Inferior parietal cortex (tissue), 1 donor: ENCODE results near the gene SNUPN.
"Not testable (repeated sequence)": the region's sequence is repeated elsewhere in the genome, so short reads cannot be mapped to it uniquely, and the experiment has no call there.

Source experiments
- DNase-seq: peaks from one replicate; pipeline ENCODE4 v3.0.0-alpha.2; 2016; ENCODE audit errors: extremely low spot score

Gene SNUPN

GRCh38 chr15:75637245-75638009 is 11.9 kb upstream of the SNUPN start:
- no peak for DNase-seq

GRCh38 chr15:75636026-75636425 is 10.5 kb upstream of the SNUPN start:
- no peak for DNase-seq

- not testable (repeated sequence) for DNase-seq
Measured at GRCh38 chr15:75633922-75634321, 8.4 kb upstream of the SNUPN start.

- no peak for DNase-seq
Measured at GRCh38 chr15:75631935-75632334, 6.4 kb upstream of the SNUPN start.

GRCh38 chr15:75622505-75622904 is 3.0 kb downstream of the SNUPN start:
- DNase-seq, result no peak

GRCh38 chr15:75620841-75621391 is 4.6 kb downstream of the SNUPN start:
- no peak for DNase-seq

GRCh38 chr15:75620058-75620820 is 5.3 kb downstream of the SNUPN start:
- DNase-seq, result no peak

GRCh38 chr15:75616766-75617165 is 8.8 kb downstream of the SNUPN start:
- DNase-seq, result no peak

- DNase-seq, result peak; percentile 4
Measured at GRCh38 chr15:75606711-75607699, 18.5 kb downstream of the SNUPN start.

- DNase-seq, result no peak
Measured at GRCh38 chr15:75606026-75606425, 19.5 kb downstream of the SNUPN start.

GRCh38 chr15:75599401-75599800 is 26.1 kb downstream of the SNUPN start:
- peak; percentile 21 for DNase-seq

GRCh38 chr15:75598361-75598760 is 27.2 kb downstream of the SNUPN start:
- no peak for DNase-seq

- DNase-seq, result peak; percentile 18
Measured at GRCh38 chr15:75597667-75598341, 27.7 kb downstream of the SNUPN start.

- DNase-seq, result no peak
Measured at GRCh38 chr15:75596703-75597345, 28.7 kb downstream of the SNUPN start.

- no peak for DNase-seq
Measured at GRCh38 chr15:75594276-75594675, 31.2 kb downstream of the SNUPN start.

GRCh38 chr15:75591655-75592364 is 33.7 kb downstream of the SNUPN start:
- DNase-seq, result no peak

GRCh38 chr15:75590239-75590638 is 35.3 kb downstream of the SNUPN start:
- no peak for DNase-seq

GRCh38 chr15:75589071-75589470 is 36.5 kb downstream of the SNUPN start:
- no peak for DNase-seq

- not testable (repeated sequence) for DNase-seq
Measured at GRCh38 chr15:75586422-75586821, 39.1 kb downstream of the SNUPN start.

GRCh38 chr15:75584121-75584520 is 41.4 kb downstream of the SNUPN start:
- no peak for DNase-seq
